Ishikawa (cell line): ENCODE results near the gene KCNA2.

Source experiments
- CEBPB ChIP-seq: IDR thresholded peaks from 2 replicates; pipeline ENCODE4 v1.6.1; 2012
- CREB1 ChIP-seq: IDR thresholded peaks from 2 replicates; pipeline ENCODE4 v1.6.1; 2012; ENCODE audit warnings: low read depth
- EGR1 ChIP-seq: IDR thresholded peaks from 2 replicates; pipeline ENCODE4 v1.6.1; 2012
- EP300 ChIP-seq: IDR thresholded peaks from 2 replicates; pipeline ENCODE4 v1.6.1; 2012; ENCODE audit warnings: borderline replicate concordance
- FOXM1 ChIP-seq: IDR thresholded peaks from 2 replicates; pipeline ENCODE4 v1.6.1; 2012; ENCODE audit warnings: low read depth, borderline replicate concordance
- NFIC ChIP-seq: IDR thresholded peaks from 2 replicates; pipeline ENCODE4 v1.6.1; 2012
- RAD21 ChIP-seq: IDR thresholded peaks from 2 replicates; pipeline ENCODE4 v1.6.1; 2012; ENCODE audit warnings: low read depth
- TAF1 ChIP-seq: IDR thresholded peaks from 2 replicates; pipeline ENCODE4 v1.6.1; 2012; ENCODE audit warnings: low read depth, mild to moderate bottlenecking
- TCF12 ChIP-seq: IDR thresholded peaks from 2 replicates; pipeline ENCODE4 v1.6.1; 2012; ENCODE audit warnings: low read depth
- TEAD4 ChIP-seq: IDR thresholded peaks from 2 replicates; pipeline ENCODE4 v1.6.1; 2012
- ZBTB7A ChIP-seq: IDR thresholded peaks from 2 replicates; pipeline ENCODE4 v1.6.1; 2012; ENCODE audit warnings: low read depth
- TF ChIP-seq, protein P1 (sequence below): IDR thresholded peaks from 2 replicates; pipeline ENCODE4 v1.6.1; 2012
- TF ChIP-seq, protein P2 (sequence below): IDR thresholded peaks from 2 replicates; pipeline ENCODE4 v1.6.1; 2012; ENCODE audit warnings: low read depth, mild to moderate bottlenecking

DNA sequence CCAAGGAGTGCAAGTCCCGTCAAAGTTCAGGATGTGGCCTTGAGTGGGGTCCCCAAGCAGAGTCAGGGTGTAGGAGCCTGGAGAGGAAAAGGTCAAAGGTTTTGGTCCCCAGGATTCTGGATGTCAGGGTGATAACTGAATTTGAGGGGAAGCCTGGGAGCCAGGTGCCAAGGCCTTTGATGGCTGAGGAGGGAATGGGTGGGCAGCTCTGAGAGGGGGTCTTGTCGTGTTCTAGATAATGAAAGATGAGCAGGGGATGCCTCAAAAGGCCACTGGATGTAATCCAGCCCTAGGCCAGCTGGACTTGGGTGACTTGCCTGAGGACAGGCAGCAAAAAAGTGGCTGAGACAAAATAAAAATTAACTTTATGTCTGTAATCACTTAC, 27.5 kb upstream of the KCNA2 start:
- TF ChIP-seq, protein P1, sequence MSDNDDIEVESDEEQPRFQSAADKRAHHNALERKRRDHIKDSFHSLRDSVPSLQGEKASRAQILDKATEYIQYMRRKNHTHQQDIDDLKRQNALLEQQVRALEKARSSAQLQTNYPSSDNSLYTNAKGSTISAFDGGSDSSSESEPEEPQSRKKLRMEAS: no peak
- TF ChIP-seq FOXM1: no peak
- TF ChIP-seq EP300: no peak
- TF ChIP-seq RAD21: no peak
- no peak for TF ChIP-seq ZBTB7A
- no peak for TF ChIP-seq NFIC
- no peak for TF ChIP-seq EGR1
- TF ChIP-seq, protein P2, sequence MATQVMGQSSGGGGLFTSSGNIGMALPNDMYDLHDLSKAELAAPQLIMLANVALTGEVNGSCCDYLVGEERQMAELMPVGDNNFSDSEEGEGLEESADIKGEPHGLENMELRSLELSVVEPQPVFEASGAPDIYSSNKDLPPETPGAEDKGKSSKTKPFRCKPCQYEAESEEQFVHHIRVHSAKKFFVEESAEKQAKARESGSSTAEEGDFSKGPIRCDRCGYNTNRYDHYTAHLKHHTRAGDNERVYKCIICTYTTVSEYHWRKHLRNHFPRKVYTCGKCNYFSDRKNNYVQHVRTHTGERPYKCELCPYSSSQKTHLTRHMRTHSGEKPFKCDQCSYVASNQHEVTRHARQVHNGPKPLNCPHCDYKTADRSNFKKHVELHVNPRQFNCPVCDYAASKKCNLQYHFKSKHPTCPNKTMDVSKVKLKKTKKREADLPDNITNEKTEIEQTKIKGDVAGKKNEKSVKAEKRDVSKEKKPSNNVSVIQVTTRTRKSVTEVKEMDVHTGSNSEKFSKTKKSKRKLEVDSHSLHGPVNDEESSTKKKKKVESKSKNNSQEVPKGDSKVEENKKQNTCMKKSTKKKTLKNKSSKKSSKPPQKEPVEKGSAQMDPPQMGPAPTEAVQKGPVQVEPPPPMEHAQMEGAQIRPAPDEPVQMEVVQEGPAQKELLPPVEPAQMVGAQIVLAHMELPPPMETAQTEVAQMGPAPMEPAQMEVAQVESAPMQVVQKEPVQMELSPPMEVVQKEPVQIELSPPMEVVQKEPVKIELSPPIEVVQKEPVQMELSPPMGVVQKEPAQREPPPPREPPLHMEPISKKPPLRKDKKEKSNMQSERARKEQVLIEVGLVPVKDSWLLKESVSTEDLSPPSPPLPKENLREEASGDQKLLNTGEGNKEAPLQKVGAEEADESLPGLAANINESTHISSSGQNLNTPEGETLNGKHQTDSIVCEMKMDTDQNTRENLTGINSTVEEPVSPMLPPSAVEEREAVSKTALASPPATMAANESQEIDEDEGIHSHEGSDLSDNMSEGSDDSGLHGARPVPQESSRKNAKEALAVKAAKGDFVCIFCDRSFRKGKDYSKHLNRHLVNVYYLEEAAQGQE: no peak
- no peak for TF ChIP-seq TAF1
- TF ChIP-seq CEBPB: no peak
- no peak for TF ChIP-seq TCF12
- TF ChIP-seq CREB1: no peak
- no peak for TF ChIP-seq TEAD4
